Naive B cell (primary cell): ENCODE measurements around the gene CACNA1B. TPM values are rescaled to one million over a fixed set of nuclear protein-coding genes. Genes with fewer than 3 reads are reported as not detected.

Source experiments
- ATAC-seq, 2 donors: fragments of 150-1000 bp; cut with Tn5 transposase; 2 replicates each; pipeline ENCODE4 v1.10.0; 2021; ENCODE audit warnings: low read depth in 2 of 2, mild to moderate bottlenecking in 2 of 2, moderate library complexity in 2 of 2
- DNase-seq: peaks from one replicate; pipeline ENCODE4 v3.0.0; 2022
- H3K27ac Mint-ChIP-seq, 6 donors: one replicate each; pipeline ENCODE4 v1.8.0; 2020 to 2022; ENCODE audit warnings: mild to moderate bottlenecking in 6 of 6, mixed read lengths in 6 of 6, moderate library complexity in 5 of 6, inconsistent platforms in 2 of 6
- H3K27me3 Mint-ChIP-seq, 3 donors: one replicate each; pipeline ENCODE4 v1.8.0; 2021 to 2022; ENCODE audit warnings: mixed read lengths in 3 of 3, mild to moderate bottlenecking in 1 of 3
- H3K36me3 Mint-ChIP-seq, 2 donors: one replicate each; pipeline ENCODE4 v1.8.0; 2020 to 2022; ENCODE audit warnings: mixed read lengths in 2 of 2, inconsistent platforms in 1 of 2, mild to moderate bottlenecking in 1 of 2
- H3K4me1 Mint-ChIP-seq, 3 donors: one replicate each; pipeline ENCODE4 v1.8.0; 2020 to 2022; ENCODE audit warnings: mixed read lengths in 3 of 3, inconsistent platforms in 1 of 3, mild to moderate bottlenecking in 1 of 3, moderate library complexity in 1 of 3
- H3K4me3 Mint-ChIP-seq, 8 donors: one replicate each; pipeline ENCODE4 v1.8.0; 2020 to 2022; ENCODE audit warnings: mild to moderate bottlenecking in 8 of 8, mixed read lengths in 8 of 8, moderate library complexity in 8 of 8, inconsistent platforms in 2 of 8
- H3K9me3 Mint-ChIP-seq, 7 donors: one replicate each; pipeline ENCODE4 v1.8.0; 2020 to 2022; ENCODE audit warnings: mixed read lengths in 7 of 7, mild to moderate bottlenecking in 5 of 7, inconsistent platforms in 2 of 7, moderate library complexity in 1 of 7
- polyA plus RNA-seq, 6 donors: library from polyadenylated mRNA; unstranded; fragments of 300-500 nt; fragmentation: Illumina TruSeq; gene quantifications; one replicate each; pipeline ENCODE4 v1.2.3, GENCODE V29; 2021; ENCODE audit warnings: low read depth in 6 of 6

Gene CACNA1B
- polyA plus RNA-seq, 6 donors from 2014 or later, result not detected

DNA sequence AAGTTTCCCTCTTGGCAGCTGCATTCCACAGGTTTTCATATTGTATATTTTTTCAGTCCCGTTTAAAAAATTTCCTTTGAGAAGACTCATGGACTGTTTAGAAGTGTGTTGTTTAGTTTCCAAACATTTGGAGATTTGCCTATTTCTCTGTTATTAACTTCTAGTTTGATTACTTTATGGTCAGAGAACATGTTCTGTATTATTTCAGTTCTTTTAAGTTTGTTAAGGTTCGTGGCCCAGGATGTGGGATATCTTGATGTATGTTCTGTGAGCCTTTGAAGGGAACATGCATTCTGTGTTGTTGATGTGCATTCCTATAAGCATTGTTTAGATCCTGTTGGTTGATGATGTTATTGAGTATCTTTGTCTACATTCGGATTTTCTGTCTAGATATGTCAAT lies 153.6 kb downstream of the CACNA1B start:
- no peak overlapping the region for H3K4me3 Mint-ChIP-seq
- H3K27me3 Mint-ChIP-seq, result peaks cover 41 to 73% (median 66%) of the 10 kb centered on the region in 3 donors
- no peak for DNase-seq
- peaks cover 0 to 15% (median 5%) of the 10 kb centered on the region in 7 donors for H3K9me3 Mint-ChIP-seq
- H3K27ac Mint-ChIP-seq, result no peak overlapping the region
- H3K4me1 Mint-ChIP-seq, result no peaks in the 10 kb centered on the region
- H3K36me3 Mint-ChIP-seq, result peaks cover 6 to 7% of the 10 kb centered on the region in 2 donors
- ATAC-seq, result no peak

DNA sequence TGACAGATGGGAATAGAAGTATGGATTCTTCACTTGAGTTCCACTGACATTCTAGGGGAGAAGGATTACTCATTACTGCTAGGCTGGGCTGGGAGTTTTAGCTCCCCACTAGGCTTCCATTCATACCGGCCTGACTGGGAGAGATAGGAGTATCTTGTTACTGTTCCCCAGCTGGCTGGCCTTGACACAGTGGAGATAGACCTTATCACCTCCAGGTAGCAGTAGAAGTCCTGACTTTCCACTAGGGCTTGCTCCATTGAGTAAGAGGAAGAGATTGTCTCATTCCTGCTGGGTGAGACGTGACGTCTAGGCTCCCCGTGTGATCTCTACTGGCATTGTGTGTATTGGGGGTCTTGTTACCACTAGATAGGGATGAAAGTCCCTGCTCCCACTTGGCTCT lies 156.4 kb downstream of the CACNA1B start:
- ATAC-seq, result no peak

DNA sequence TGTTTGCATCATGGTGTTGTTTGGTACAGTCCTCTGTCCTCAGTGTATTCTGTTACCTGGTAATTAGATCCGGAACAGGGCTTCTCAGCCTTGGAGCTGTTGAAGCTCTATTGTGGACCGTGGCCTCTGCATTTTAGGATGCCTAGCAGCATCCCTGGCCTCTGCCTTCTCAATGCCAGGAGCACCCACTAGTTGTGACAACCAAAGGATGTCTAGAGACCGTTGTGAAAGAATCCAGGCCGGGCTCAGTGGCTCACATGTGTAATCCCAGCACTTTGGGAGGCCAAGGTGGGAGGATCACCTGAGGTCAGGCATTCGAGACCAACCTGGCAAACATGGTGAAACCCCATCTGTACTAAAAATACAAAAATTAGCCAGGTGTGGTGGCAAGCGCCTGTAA lies 159.6 kb downstream of the CACNA1B start:
- H3K4me3 Mint-ChIP-seq, result no peak overlapping the region
- peaks cover 6 to 7% of the 10 kb centered on the region in 2 donors for H3K36me3 Mint-ChIP-seq
- no peak overlapping the region for H3K27ac Mint-ChIP-seq
- ATAC-seq (no peak), DNase-seq (no peak)
- no peaks in the 10 kb centered on the region for H3K4me1 Mint-ChIP-seq
- peaks cover 0 to 15% (median 5%) of the 10 kb centered on the region in 7 donors for H3K9me3 Mint-ChIP-seq
- H3K27me3 Mint-ChIP-seq, result peaks cover 41 to 70% (median 65%) of the 10 kb centered on the region in 3 donors

More for the DNA sequence above, 156.4 kb downstream of the CACNA1B start:
- peaks cover 46 to 79% (median 74%) of the 10 kb centered on the region in 3 donors for H3K27me3 Mint-ChIP-seq
- no peak for DNase-seq
- H3K4me3 Mint-ChIP-seq, result no peak overlapping the region
- peak overlapping the region in 2 of 6 donors; percentile 48 to 71 for H3K27ac Mint-ChIP-seq
- H3K36me3 Mint-ChIP-seq, result peaks cover 6 to 7% of the 10 kb centered on the region in 2 donors
- no peaks in the 10 kb centered on the region for H3K4me1 Mint-ChIP-seq
- peaks cover 0 to 15% (median 5%) of the 10 kb centered on the region in 7 donors for H3K9me3 Mint-ChIP-seq

DNA sequence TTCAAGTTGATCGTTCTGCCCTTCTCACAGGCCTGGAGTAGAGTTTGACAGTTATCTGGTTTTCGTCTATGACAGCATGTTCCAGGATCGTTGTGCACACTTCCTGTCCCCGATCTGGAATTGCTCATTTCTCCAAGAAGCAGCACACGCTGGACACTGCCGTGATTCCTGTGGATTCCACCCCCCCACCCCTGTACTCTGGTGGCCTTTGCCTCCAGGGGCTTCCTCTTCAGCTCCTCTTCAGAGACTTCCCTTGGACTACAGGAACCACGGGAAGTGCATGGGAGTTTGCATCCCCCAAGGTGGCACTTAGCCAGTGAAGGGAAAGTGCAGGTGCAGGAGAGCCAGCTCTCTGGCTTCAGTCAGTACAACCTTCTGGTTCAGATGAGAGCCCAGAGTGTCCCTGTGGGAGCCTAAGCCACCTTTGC lies 160.7 kb downstream of the CACNA1B start:
- H3K4me3 Mint-ChIP-seq, result no peak overlapping the region
- H3K9me3 Mint-ChIP-seq, result peaks cover 0 to 6% (median 0%) of the 10 kb centered on the region in 7 donors
- peaks cover 0 to under 1% of the 10 kb centered on the region in 2 donors for H3K36me3 Mint-ChIP-seq
- no peak for ATAC-seq
- DNase-seq, result no peak
- peaks cover 31 to 66% (median 60%) of the 10 kb centered on the region in 3 donors for H3K27me3 Mint-ChIP-seq
- H3K4me1 Mint-ChIP-seq, result no peaks in the 10 kb centered on the region
- H3K27ac Mint-ChIP-seq, result no peak overlapping the region

DNA sequence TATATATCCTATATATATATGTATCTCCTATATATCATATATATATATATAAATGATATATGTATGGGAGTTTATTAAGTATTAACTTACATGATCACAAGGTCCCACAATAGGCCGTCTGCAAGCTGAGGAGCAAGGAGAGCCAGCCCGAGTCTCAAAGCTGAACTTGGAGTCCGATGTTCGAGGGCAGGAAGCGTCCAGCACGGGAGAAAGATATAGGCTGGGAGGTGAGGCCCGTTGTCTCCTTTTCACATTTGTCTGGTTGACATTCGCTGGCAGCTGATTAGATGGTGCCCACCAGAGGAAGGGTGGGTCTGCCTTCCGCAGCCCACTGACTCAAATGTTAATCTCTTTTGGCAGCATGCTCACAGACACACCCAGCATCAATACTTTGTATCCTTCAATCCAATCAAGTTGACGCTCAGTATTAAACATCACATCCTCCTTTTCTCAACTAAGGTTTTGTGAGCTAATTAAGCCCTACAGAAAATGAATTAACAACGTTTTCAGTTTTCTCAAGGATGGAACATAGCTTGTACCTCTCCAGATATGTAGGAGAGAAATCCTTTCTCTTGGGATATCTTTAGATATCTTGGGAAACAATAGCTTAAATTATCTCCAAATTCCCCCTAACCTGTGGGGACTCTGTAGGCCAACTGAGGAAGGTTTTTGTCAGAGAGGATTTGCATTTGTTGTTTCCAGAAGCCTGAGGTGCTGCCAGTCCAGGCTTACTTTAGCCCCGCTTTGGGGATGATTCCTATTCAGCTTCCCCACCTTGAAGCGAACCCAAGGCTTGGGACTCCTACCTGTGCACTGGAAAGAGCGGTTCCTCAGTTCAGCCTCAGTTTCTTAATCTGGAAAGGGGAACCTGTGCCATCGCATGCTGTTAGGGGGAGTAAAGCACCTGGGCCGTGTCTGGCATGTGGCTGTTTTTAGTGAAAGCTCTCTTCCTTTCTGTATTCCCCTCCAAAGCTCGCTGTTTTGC lies 163.2 kb downstream of the CACNA1B start:
- DNase-seq, result no peak
- Mint-ChIP-seq H3K36me3 (no peaks in the 10 kb centered on the region), H3K27ac (no peak overlapping the region), H3K27me3 (peaks cover 15 to 63% (median 57%) of the 10 kb centered on the region in 3 donors), H3K9me3 (peaks cover 0 to 1% (median 0%) of the 10 kb centered on the region in 7 donors), H3K4me3 (no peak overlapping the region), H3K4me1 (no peaks in the 10 kb centered on the region)
- no peak for ATAC-seq

DNA sequence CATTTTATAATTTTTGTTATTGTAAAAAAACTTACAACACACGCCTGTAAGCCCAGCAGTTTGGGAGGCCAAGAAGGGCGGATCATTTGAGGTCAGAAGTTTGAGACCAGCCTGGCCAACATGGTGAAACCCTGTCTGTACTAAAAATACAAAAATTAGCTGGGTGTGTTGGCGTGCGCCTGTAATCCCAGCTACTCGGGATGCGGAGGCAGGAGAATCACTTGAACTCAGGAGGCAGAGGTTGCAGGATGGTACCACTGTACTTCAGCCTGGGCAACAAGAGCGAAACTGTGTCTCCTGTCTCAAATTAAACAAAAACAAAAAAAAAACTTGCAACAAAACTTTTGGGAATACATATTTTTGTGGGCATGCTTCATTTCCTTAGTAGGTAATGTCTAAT lies 164.6 kb downstream of the CACNA1B start:
- Mint-ChIP-seq H3K4me3 (no peak overlapping the region), H3K36me3 (no peaks in the 10 kb centered on the region), H3K27ac (no peak overlapping the region), H3K4me1 (no peaks in the 10 kb centered on the region), H3K27me3 (peaks cover 8 to 59% (median 48%) of the 10 kb centered on the region in 3 donors), H3K9me3 (peaks cover 0 to 1% (median 0%) of the 10 kb centered on the region in 7 donors)
- no peak for ATAC-seq
- DNase-seq, result no peak

DNA sequence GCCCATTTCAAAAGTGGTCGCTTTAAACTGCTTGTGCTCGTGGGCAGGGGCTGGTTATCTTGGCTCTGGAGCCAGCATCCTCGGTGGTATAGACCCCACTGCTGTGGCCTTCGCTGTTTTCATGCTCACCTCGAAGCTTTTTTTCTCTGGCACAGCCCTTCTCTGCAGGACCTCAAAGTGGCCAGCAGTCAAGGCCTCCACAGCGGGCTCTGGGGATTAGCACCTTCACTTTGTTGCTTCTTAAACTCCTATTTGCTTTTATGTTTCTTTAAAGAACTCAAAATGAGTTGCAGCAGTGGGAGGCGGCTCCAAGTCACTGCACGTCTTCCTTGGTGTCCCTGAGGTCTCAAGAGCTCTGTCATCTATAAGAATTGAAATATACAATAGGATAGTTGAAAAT lies 165.1 kb downstream of the CACNA1B start:
- DNase-seq (no peak), ATAC-seq (no peak)
- Mint-ChIP-seq H3K4me3 (no peak overlapping the region), H3K9me3 (peaks cover 0 to 1% (median 0%) of the 10 kb centered on the region in 7 donors), H3K4me1 (no peaks in the 10 kb centered on the region), H3K27ac (no peak overlapping the region), H3K27me3 (peaks cover 8 to 56% (median 46%) of the 10 kb centered on the region in 3 donors), H3K36me3 (no peaks in the 10 kb centered on the region)

DNA sequence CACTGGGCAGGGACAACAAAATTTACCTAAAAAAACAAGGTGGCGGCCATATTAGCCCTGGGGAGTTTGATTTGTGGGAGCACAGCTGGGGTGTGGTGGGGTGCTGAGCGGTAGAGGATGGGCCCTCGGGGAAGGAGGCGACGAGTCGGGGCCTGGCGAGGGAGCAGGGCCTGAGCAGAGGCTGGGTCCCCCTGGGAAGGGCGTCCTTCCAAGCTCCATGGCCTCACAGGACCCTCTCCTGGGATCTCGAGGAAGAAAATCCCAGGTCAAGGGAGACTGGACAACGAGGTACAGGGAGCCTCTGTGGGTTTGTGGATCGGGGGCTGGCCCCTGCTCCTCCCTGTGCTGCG lies 165.5 kb downstream of the CACNA1B start:
- no peak overlapping the region for H3K4me3 Mint-ChIP-seq

DNA sequence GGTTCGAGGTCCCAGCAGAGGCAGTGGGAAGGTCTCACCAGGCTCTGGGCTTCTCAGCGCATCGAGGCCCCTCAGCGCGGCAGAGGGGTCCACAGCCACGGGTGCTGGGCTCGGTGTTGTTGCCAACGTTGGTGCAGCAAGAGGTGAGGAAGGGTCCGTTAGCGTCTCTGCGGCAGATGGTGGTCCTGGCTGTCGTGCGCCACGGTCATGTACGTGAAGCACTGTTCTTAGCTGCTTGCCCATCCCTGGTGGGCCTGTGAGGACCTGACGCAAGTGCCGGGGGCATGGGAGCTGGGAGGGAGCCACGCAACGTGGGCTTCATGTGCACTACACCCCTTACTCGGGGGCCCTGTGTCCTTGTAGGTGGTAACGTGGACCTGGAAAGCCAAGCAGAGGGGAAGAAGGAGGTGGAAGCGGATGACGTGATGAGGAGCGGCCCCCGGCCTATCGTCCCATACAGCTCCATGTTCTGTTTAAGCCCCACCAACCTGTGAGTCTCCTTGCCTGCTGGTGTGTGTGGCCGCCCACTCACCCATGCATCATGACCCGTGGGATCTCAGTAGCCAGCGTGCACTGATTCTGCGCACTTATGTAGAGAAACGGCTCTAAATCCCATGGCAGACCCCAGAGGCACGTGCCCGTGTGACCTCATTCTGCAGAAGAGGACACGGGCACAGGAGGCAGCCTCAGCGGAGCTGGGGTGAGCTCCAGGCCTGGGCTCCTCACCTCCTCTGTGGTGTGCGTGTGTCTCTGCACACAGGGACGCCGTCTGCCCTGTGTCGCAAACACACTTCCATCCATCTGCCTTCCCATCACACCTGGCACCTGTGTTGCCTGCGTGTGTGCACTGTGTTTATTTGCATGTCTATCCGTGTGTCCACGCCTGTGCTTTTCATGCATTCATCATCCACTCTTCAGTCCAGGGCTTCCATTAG lies 166.1 kb downstream of the CACNA1B start:
- Mint-ChIP-seq H3K4me1 (no peaks in the 10 kb centered on the region), H3K4me3 (no peak overlapping the region), H3K36me3 (no peaks in the 10 kb centered on the region), H3K27me3 (peaks cover 8 to 56% (median 43%) of the 10 kb centered on the region in 3 donors), H3K9me3 (peaks cover 0 to 1% (median 0%) of the 10 kb centered on the region in 7 donors), H3K27ac (no peak overlapping the region)
- no peak for ATAC-seq
- DNase-seq, result no peak

More for the DNA sequence above, 165.5 kb downstream of the CACNA1B start:
- Mint-ChIP-seq H3K9me3 (peaks cover 0 to 1% (median 0%) of the 10 kb centered on the region in 7 donors), H3K27me3 (peaks cover 8 to 56% (median 46%) of the 10 kb centered on the region in 3 donors), H3K27ac (no peak overlapping the region), H3K4me1 (no peaks in the 10 kb centered on the region), H3K36me3 (no peaks in the 10 kb centered on the region)
- ATAC-seq (no peak), DNase-seq (no peak)

DNA sequence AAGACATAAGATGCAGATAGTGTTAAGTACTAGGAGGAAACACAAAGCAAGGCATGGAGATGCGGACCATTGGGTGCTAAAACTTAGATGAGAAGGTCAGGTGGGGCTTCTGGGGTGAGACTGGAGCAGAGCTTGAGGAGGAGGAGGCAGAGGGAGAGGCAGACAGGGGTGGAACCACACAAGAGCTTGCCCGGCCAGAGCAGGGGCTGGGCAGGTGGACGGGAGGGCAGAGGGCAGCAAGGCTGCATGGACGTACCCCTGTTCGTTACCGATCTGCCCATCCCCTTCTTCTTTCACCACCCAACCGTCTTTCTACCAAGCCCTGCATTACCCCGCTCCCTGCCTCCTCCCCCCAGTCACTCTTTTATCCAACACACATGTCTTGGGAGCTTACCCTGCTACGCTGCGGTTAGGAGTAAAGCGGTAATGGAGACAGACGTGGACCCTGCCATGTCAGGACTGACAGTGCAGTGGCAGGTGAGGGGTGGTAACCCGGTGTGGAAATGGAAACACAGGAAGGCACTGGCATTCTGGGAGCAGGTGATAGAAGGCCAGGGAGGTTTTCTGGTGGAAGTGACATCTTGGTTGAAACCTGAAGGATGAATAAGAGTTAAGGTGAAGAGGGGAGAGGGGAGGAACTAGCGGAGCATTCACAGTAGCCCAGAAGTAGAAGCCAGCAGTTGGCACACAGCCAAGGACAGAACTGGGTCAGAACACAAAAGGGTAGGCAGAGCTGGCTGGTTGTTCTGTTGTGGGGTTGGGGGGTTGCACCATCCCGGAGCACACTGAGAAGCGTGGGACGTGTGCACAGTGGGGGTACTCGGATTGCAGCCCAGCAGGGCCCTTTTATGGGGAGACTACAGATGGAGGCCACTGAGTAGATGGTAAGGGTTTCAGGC lies 167.2 kb downstream of the CACNA1B start:
- Mint-ChIP-seq H3K27ac (peak overlapping the region in 1 of 6 donors; percentile 77), H3K4me3 (no peak overlapping the region), H3K9me3 (peaks cover 0 to 1% (median 0%) of the 10 kb centered on the region in 7 donors), H3K36me3 (no peaks in the 10 kb centered on the region), H3K27me3 (peaks cover 8 to 56% (median 53%) of the 10 kb centered on the region in 3 donors), H3K4me1 (no peaks in the 10 kb centered on the region)
- ATAC-seq, result no peak
- no peak for DNase-seq

DNA sequence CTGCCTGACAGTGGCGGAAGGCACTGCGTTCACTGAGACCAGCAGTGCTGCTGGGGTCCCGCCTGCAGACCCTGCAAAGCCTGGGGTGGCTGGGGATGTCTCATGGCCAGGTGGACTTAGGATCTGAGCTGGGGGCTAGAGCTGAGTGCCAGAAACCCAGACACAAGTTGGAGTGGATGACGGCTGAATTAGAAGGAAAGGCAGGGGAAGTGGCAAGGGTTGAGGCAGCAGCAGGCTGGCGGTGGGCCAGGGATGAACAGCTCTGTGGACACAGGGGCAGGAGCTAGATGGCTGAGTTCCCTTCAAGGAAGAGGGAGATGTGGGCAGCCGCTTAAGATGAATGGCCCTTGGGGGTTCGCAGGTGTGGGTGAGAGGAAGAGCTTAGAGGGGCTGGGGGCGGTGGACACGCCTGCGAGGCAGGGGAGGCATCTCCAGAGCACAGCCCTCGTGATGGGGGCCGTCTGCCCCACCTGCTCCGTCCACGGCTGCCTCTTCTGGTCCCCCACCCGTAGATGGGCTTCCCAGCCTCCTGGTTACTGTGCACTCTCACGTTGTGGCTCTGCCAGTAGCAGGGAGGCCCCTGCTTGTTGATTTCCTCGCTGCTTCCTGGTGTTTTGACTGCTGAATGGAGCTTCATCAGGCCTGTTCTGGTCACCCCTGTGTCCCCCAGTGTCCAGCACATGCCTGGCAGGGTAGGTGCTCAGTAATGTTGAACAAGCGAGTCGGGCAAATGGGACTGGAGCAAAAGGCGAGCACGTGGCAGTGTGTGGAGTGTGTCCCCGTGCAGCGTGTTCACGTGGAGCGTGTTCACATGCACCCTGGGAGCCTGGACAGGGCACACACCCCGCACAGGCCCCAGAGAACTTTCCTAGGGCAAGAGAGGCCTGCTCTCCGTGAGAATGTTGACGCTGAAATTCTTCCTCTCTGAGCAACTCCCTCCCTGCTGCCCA lies 168.2 kb downstream of the CACNA1B start:
- H3K9me3 Mint-ChIP-seq, result peaks cover 0 to 1% (median 0%) of the 10 kb centered on the region in 7 donors
- ATAC-seq, result no peak
- H3K27ac Mint-ChIP-seq, result no peak overlapping the region
- no peak overlapping the region for H3K4me3 Mint-ChIP-seq
- peaks cover 0 to 53% (median 45%) of the 10 kb centered on the region in 3 donors for H3K27me3 Mint-ChIP-seq
- DNase-seq, result no peak
- no peaks in the 10 kb centered on the region for H3K4me1 Mint-ChIP-seq
- H3K36me3 Mint-ChIP-seq, result no peaks in the 10 kb centered on the region
